GM18951 (cell line): Measurements from ENCODE around the gene CHKA.

ENCODE experiments used
- POLR2A ChIP-seq: IDR thresholded peaks from 4 replicates; pipeline ENCODE4 v1.6.1; 2011; ENCODE audit warnings: mild to moderate bottlenecking; ENCODE audit not compliant: insufficient read length, insufficient read depth; ENCODE audit errors: extremely low read depth
- in situ Hi-C: fragments of 300-500 bp; cut with MboI; formaldehyde crosslinking; loops from one replicate; pipeline ENCODE4 v1.12.0; 2022; ENCODE audit warnings: low sequenced_read_pairs, mixed read lengths, inconsistent platforms; ENCODE audit not compliant: unreplicated experiment

CHKA gene

GRCh38 chr11:68089679-68090078 lies 31.5 kb downstream of the CHKA start:
- TF ChIP-seq POLR2A, result no peak
- in situ Hi-C loops, result no loop called here

- in situ Hi-C loops, result no loop called here
- TF ChIP-seq POLR2A, result no peak
These were observed 37.7 kb downstream of the CHKA start for GRCh38 chr11:68083517-68083916.

DNA sequence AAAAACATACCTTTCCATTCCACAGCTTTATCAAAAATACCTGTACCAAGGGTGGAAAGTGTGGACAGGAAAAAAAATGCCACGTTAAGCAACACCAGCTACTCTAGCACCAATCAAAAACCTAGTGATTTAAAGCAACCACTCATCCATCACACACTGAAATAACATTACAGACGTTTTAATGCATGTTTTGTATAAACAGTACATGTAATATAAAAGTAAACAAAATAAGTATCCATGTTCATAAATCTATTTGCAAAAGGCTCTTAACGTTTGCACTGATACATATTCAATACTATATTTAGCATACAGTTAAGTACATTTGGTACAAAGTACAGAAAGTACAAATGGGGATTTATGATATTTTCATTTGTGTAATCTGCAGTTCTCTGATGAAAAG lies 38.7 kb downstream of the CHKA start:
- in situ Hi-C loops, result no loop called here
- no peak for TF ChIP-seq POLR2A

DNA sequence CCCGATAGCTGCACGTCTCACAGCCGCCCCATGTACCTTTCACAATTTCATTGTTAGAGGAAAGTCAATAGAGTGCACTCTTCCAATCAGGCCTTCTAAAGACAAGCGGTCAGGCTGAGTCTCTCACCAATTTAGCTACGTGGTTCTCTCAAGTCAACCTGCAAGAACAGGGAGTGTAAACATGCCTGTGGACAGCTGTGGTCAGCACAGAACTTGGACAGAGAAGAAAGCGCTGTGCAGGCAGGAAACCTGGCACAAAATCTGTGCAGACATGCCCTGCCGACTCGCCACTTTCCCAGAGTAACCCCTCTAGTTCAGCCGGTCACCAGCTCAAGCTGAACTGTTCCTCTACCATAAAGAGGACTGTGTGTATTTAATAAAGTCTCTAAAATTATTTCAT lies 39.5 kb downstream of the CHKA start:
- in situ Hi-C loops, result no loop called here
- no peak for TF ChIP-seq POLR2A

DNA sequence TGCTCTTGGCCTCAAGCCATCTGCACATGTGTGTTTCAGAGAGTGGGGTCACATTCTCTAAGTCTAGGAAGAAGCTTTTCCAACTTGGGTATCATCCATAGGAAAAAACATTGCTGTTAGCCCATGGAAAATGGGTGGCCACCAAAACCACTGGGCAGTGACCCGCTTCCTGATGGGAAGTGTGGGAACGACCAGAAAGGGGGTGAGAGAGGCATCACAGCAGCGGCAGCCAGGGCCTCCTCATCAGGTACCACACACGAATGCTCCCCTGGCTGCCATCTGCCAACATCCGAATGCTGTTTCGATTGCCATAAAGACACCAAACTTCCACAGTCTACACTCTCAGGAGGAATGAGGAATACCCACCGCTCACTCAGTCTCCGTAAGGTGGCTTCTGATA lies 40.3 kb downstream of the CHKA start:
- no peak for TF ChIP-seq POLR2A
- in situ Hi-C loops, result no loop called here

DNA sequence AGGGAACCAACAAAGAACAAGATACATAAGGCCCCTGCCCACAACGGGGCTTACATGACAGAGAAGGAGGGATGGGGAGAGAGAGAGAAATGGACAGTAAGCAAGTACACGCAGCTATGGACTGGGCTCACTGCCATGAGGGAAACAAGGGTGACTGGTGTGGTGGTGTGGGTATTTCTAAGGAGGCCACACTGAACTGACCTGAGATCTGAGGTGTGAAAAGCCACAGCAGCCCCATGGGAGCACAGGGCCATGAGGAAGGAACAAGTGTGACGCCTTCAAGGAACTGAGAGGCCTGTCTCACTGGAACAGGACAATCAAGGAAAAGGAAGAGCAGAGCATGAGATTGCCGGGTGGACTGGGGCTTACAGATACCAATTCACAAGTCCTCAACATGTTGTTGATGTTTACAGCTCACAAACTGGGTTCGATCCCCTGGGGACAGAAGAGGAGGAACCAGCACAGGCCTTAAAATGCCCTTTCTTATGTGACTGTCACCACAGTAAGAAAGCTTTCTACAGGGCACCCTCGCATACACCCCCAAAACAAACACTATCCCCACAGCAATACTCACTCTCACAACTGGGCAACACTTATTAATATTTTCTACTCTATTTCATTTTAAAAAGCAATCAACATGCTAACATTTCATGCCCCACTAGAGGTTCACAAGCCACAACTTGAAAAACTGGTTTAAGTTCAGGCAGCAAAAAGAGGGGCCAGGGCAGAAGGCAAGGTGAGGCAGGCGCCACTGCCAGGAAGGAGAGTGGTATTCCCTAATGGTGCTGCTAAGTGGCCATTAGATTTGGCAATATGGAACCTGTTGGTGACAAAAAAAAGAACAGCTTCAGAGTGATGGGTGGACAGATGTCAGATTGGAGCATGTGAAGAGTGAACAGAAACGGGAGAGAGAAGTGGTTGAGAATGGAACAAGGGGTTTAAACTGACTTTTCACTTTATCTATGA lies 43.3 kb downstream of the CHKA start:
- no peak for TF ChIP-seq POLR2A
- in situ Hi-C loops, result no loop called here

GRCh38 chr11:68076371-68077042 lies 44.7 kb downstream of the CHKA start:
- in situ Hi-C loops, result no loop called here

DNA sequence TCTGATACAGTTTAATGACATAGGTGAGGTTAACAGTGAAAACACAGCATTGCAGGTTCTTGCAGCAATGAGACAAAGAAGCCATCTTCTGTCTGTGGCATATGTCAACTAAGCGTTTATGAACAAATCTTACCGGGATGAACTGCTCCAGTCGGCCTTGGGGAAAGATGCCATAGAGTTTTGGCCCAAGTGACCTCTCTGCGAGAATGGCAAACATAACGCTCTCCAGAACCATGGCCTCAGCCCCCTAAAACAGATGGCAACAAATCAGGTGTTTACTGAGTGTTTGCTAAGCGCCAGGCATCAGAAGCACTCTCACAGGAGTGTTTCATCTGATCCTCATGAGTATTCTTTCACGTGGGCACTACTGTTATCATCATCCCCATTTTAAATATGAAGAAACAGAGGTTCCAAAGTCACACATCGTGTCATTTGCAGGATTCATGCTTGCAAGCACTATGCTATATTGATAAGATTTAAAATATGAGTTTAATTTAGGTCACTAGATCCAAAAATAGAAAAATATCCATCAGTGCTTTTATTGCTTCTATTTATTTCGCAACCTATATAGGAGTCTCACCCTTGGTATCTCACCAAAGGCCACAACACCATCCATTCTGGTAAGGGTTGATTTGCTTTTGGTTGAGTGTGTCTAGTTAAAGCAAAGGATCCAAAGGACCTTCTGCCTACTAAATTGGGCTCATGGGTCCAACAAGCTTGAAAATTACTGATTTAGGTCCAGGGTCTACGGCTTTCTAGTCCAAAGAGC lies 46.4 kb downstream of the CHKA start:
- in situ Hi-C loops, result no loop called here
- TF ChIP-seq POLR2A, result no peak

More at GRCh38 chr11:68076371-68077042, 44.7 kb downstream of the CHKA start:
- no peak for TF ChIP-seq POLR2A

DNA sequence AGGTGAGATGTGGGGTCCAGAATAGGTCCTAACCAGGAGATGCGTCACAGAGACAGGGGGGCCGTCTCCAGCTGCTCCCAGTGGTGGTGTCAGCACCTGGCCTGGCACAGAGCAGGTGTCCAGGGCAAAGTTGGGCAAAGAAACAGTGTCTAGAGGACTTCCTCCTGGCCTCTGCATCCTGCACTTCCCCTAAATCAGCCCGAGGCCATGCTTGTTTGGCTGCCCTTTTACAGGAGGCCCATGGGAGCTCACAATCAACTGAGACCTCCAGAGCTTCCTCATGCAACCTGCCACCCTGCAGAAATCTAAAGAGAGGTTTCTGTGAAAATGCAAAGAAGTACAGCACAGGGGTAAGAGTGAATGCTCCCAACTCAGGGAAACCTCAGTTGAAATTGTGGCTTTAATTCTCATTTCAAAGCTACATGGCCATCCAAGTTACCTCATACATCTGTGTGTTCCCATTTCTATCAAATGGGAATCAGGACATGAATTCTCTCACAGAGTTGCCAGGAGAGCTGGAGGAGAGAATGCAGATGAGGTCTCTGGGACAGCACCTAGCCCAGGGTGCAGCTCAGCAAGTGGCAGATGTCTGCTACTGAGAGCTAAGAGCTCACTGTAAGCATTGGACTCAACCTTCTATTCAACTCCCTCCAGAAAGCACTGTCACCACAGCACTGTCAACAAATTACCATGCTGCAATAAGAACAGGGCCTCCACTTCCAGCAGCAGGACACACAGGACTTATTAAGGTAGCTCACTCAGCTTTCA lies 49.7 kb downstream of the CHKA start:
- no peak for TF ChIP-seq POLR2A
- in situ Hi-C loops, result no loop called here

DNA sequence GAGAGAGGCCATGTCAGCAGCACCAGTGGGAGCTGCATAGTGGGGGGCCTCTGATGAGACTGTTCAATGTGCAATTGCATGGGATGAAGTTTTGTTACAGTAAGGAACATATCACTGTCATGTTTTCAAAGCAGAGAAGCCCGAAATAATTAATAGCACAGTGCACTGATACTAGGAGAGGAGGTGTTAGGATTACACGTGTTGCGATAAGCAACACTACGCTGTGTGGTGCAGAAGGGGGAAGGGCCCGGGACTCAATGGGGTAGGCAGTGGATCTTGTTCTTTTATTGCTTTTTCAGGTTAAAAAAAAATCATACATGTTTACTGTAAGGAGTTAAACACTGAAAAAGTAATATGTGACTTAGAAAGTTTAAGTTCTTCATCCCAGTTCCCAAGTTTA lies 53.2 kb downstream of the CHKA start:
- TF ChIP-seq POLR2A, result no peak
- in situ Hi-C loops, result no loop called here

DNA sequence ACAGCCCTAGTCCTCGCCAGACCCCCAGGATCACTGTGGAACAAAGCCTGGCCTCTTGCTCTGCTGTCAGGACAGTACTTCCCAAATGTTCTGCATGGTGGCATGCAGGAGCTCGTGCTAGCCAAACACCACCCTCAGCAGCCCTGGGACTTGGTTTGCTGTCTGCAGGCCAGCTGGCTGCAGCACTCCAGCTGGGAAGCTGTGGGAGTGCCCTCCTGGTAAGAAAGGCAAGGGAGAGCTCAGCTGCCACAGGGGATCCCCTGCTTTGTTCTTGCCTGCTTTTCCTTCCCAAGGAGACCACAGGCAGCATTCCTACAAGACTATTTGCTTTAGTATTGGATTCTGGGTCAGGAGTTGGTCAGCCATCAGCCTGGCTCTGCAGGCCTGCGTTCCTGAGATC lies 54.4 kb downstream of the CHKA start:
- in situ Hi-C loops, result no loop called here
- no peak for TF ChIP-seq POLR2A

DNA sequence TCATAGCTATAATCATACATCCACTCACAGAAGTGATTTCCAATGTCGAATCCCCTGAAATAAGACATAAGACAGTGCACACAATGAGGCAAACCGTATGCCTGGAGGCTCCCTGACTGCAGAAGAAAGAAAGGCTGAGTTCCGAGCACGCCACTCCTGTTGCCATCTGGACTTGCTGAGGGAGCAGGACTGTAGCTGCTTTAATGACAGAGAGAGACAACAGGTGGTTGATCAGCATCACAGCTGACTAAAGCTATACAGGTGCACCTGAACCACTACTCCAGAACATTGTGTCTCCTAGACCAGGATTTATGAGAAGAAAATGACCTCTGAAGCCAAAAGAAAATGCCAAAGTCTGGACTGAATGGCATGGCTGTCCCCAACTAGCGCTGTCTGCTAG lies 55.3 kb downstream of the CHKA start:
- in situ Hi-C loops, result no loop called here

GRCh38 chr11:68064926-68065325 lies 56.3 kb downstream of the CHKA start:
- in situ Hi-C loops, result no loop called here
- TF ChIP-seq POLR2A, result no peak

More for the DNA sequence above, 55.3 kb downstream of the CHKA start:
- TF ChIP-seq POLR2A, result no peak

GRCh38 chr11:68061508-68061907 lies 59.7 kb downstream of the CHKA start:
- in situ Hi-C loops, result no loop called here
- no peak for TF ChIP-seq POLR2A
